Ishikawa (cell line): ENCODE data around the gene FAHD1.

Experiments used
- CEBPB ChIP-seq: IDR thresholded peaks from 2 replicates; pipeline ENCODE4 v1.6.1; 2012
- EGR1 ChIP-seq: IDR thresholded peaks from 2 replicates; pipeline ENCODE4 v1.6.1; 2012
- EP300 ChIP-seq: IDR thresholded peaks from 2 replicates; pipeline ENCODE4 v1.6.1; 2012; ENCODE audit warnings: borderline replicate concordance
- FOXM1 ChIP-seq: IDR thresholded peaks from 2 replicates; pipeline ENCODE4 v1.6.1; 2012; ENCODE audit warnings: low read depth, borderline replicate concordance
- TAF1 ChIP-seq: IDR thresholded peaks from 2 replicates; pipeline ENCODE4 v1.6.1; 2012; ENCODE audit warnings: low read depth, mild to moderate bottlenecking
- TEAD4 ChIP-seq: IDR thresholded peaks from 2 replicates; pipeline ENCODE4 v1.6.1; 2012
- YY1 ChIP-seq: IDR thresholded peaks from 2 replicates; pipeline ENCODE4 v1.6.1; 2012; ENCODE audit warnings: low read depth
- ZBTB7A ChIP-seq: IDR thresholded peaks from 2 replicates; pipeline ENCODE4 v1.6.1; 2012; ENCODE audit warnings: low read depth
- TF ChIP-seq, protein P1 (sequence below): IDR thresholded peaks from 2 replicates; pipeline ENCODE4 v1.6.1; 2012
- TF ChIP-seq, protein P2 (sequence below): IDR thresholded peaks from 2 replicates; pipeline ENCODE4 v1.6.1; 2012
- TF ChIP-seq, protein P3 (sequence below): IDR thresholded peaks from 2 replicates; pipeline ENCODE4 v1.6.1; 2012; ENCODE audit warnings: low read depth, mild to moderate bottlenecking

DNA sequence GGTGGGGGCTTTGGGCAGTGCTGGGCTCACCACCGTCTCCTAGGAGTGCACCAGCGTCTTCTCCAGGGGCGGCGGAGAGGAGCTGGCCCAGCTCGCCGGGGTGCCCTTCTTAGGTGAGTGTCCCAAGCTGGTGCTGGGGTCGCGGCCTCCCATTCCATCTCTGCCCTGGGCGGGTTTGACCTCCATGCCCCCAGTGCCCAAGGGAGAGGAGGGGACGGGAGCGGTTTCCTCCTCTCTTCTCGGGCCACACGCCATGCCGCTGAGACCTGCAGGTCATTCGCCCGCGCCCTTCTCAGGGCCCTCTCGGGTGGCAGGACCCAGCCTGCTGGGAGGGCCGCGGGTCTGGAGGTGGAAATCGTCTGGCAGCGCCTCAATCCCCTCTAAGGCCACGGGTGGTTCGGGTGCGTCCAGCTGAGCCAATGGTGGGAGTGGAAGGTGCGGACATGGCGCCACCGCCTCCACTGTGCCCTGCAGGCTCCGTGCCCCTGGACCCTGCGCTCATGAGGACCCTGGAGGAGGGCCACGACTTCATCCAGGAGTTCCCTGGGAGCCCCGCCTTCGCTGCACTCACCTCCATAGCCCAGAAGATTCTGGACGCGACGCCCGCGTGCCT lies 38.8 kb upstream of the FAHD1 start:
- no peak for TF ChIP-seq ZBTB7A
- TF ChIP-seq, protein P1, sequence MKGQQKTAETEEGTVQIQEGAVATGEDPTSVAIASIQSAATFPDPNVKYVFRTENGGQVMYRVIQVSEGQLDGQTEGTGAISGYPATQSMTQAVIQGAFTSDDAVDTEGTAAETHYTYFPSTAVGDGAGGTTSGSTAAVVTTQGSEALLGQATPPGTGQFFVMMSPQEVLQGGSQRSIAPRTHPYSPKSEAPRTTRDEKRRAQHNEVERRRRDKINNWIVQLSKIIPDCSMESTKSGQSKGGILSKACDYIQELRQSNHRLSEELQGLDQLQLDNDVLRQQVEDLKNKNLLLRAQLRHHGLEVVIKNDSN: no peak
- TF ChIP-seq, protein P2, sequence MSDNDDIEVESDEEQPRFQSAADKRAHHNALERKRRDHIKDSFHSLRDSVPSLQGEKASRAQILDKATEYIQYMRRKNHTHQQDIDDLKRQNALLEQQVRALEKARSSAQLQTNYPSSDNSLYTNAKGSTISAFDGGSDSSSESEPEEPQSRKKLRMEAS: no peak
- TF ChIP-seq TEAD4: no peak
- TF ChIP-seq EP300: no peak
- TF ChIP-seq, protein P3, sequence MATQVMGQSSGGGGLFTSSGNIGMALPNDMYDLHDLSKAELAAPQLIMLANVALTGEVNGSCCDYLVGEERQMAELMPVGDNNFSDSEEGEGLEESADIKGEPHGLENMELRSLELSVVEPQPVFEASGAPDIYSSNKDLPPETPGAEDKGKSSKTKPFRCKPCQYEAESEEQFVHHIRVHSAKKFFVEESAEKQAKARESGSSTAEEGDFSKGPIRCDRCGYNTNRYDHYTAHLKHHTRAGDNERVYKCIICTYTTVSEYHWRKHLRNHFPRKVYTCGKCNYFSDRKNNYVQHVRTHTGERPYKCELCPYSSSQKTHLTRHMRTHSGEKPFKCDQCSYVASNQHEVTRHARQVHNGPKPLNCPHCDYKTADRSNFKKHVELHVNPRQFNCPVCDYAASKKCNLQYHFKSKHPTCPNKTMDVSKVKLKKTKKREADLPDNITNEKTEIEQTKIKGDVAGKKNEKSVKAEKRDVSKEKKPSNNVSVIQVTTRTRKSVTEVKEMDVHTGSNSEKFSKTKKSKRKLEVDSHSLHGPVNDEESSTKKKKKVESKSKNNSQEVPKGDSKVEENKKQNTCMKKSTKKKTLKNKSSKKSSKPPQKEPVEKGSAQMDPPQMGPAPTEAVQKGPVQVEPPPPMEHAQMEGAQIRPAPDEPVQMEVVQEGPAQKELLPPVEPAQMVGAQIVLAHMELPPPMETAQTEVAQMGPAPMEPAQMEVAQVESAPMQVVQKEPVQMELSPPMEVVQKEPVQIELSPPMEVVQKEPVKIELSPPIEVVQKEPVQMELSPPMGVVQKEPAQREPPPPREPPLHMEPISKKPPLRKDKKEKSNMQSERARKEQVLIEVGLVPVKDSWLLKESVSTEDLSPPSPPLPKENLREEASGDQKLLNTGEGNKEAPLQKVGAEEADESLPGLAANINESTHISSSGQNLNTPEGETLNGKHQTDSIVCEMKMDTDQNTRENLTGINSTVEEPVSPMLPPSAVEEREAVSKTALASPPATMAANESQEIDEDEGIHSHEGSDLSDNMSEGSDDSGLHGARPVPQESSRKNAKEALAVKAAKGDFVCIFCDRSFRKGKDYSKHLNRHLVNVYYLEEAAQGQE: no peak
- TF ChIP-seq EGR1: no peak
- TF ChIP-seq TAF1: no peak
- TF ChIP-seq YY1: no peak
- no peak for TF ChIP-seq FOXM1
- TF ChIP-seq CEBPB: no peak
